HG03571 (cell line): ENCODE data around the gene PAK1.

Experiments
- ATAC-seq: cut with Tn5 transposase; IDR thresholded peaks from one replicate; pipeline ENCODE4 v1.9.1; 2021; ENCODE audit not compliant: unreplicated experiment

Gene PAK1

GRCh38 chr11:77475206-77475605 lies 1.3 kb upstream of the PAK1 start:
- no peak for ATAC-seq

DNA sequence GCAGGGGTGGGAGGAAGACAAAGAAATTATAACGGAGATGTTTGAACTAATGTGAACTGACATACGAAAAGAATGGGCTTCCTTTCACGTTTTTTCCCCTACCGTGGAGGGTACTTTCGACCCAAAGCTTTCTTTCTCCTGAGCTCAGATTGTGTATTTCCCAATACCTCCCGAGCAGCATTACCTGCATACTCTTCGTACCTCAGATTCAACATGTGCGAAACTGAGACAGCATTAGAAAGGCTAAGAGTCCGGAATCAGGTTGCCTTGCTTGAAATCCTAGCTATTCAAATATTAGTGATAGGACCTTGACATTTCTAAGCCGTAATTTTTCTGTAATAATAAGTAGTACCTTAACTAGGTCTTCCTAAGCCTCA lies 778 bp upstream of the PAK1 start:
- ATAC-seq: no peak

- no peak for ATAC-seq
Measured at GRCh38 chr11:77472991-77473800, 698 bp downstream of the PAK1 start.

- no peak for ATAC-seq
Measured at GRCh38 chr11:77471558-77472193, 2.2 kb downstream of the PAK1 start.

- no peak for ATAC-seq
Measured at GRCh38 chr11:77470971-77471370, 2.9 kb downstream of the PAK1 start.

GRCh38 chr11:77470504-77470903 lies 3.4 kb downstream of the PAK1 start:
- no peak for ATAC-seq

DNA sequence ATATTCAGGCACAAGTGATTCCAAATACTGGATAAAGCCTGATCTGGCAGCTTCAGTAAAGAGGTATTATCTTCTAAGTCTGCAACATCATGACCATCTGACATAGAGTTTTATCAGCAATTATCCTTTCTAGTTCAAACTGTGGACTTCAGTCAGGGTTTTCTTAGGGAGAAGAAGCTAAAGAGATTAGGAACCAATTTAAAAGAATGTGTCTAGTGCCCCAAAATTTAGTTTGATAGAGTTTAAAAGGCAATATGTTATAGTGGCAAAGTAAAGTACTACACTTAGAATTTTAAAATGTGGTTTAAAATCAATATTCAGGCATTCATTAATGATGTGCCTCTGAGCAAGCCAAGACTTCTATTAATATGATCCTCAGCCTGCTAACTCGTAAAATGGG lies 5.4 kb downstream of the PAK1 start:
- ATAC-seq: no peak

GRCh38 chr11:77467993-77468392 lies 5.9 kb downstream of the PAK1 start:
- ATAC-seq: no peak

- no peak for ATAC-seq
Measured at GRCh38 chr11:77467233-77467632, 6.7 kb downstream of the PAK1 start.

DNA sequence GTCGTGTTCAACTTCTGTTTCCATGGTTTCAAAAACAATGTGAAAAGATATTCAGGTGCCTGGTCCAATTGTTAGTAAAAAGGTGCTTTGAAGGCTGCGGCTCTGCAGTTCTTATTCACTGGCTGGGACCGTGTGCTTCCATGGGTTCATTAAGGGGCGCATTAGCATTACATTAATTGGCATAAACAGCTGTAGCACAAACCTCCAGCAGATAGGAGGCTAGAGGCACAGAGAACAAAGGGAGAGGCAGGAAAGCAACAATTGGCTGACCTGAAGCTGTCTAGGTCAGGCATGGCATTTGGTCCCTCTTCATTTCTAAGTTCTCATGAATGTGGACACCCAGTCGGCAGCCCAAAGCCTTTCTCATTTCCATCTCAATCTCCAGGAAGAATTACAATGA lies 16.6 kb downstream of the PAK1 start:
- peak; percentile 29 for ATAC-seq

- ATAC-seq: no peak
Measured at GRCh38 chr11:77455740-77456139, 18.2 kb downstream of the PAK1 start.

- ATAC-seq: no peak
Measured at GRCh38 chr11:77454867-77455655, 18.8 kb downstream of the PAK1 start.

- ATAC-seq: no peak
Measured at GRCh38 chr11:77450227-77450626, 23.7 kb downstream of the PAK1 start.

DNA sequence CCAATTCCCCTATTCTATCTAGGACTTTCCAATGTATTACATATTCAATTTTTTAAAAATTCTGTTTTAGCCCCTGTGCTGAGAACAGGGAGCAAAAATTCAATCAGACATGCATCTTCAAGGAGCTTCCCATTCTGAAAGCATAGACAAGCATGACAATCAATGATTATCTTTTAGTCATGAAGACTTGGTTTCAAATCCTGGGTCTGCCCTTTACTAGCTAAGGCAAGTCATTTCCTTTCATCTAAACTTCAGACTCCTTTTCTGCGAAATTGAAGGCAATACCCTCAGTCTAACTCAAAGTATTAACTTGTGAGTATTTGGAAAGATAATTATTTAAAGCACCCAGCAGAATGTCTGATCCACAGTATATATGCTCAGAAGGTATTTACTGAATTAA lies 24.1 kb downstream of the PAK1 start:
- no peak for ATAC-seq

GRCh38 chr11:77449060-77449521 lies 24.8 kb downstream of the PAK1 start:
- ATAC-seq: peak; percentile 52

- ATAC-seq: no peak
Measured at GRCh38 chr11:77448269-77448668, 25.6 kb downstream of the PAK1 start.

- ATAC-seq: no peak
Measured at GRCh38 chr11:77446911-77447629, 26.8 kb downstream of the PAK1 start.

- no peak for ATAC-seq
Measured at GRCh38 chr11:77444261-77444660, 29.6 kb downstream of the PAK1 start.

GRCh38 chr11:77442394-77443053 lies 31.4 kb downstream of the PAK1 start:
- no peak for ATAC-seq

DNA sequence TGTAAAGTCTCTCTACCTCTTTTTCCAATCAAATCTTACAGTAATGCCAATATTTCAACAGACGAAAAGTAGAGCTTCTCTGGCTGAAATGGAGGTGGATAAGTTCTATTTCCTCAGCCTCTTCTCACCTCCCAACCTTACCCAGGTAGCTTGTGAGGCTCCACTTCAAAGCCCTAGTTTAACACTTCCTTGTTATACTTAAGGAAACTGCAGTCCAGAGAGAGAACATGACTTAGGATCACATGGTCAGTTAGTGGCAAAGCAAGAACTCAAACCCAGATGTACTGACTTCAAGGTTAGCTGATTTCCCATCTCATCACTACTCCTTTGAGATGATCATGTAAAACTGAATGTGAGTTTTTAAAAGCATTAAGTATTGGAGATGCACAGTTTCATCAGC lies 32.5 kb downstream of the PAK1 start:
- no peak for ATAC-seq

DNA sequence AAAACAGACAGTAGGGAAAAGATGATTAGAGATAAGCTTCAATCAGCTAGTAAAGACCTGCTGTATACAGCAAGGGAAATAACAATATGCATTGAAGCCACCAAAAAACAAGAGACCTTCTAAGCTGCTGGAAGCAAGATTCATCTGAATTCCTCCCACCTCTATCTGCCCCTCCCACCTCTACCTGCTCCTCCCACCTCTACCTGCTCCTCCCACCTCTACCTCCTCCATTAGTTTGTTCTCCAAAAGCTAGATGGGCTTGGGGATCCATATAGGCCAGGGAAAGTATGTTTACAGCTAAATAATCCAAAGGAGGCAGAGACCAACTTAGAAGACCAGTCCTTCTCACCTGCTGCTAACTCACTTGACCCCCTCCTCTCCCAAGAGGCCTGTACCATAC lies 33.2 kb downstream of the PAK1 start:
- ATAC-seq: no peak
